Measurements from ENCODE around the gene PRDM12.

GRCh38 chr9:130664251-130665028 lies at the start of gene PRDM12:
- TF ChIP-seq CTCF (IDR thresholded peaks at IDR 0.05) (no peak), POLR2A (IDR thresholded peaks at IDR 0.05) (no peak), POLR2AphosphoS5 (IDR thresholded peaks at IDR 0.05) (no peak)

All from breast epithelium (tissue), 3 donors.